Neutrophil (primary cell): ENCODE measurements around the gene AOPEP.
"Not testable (repeated sequence)": the region's sequence is repeated elsewhere in the genome, so short reads cannot be mapped to it uniquely, and the experiment has no call there.

ENCODE experiments used
- H3K27ac ChIP-seq: fragments of 200-600 bp; sonication (generic); 2 replicates; pipeline ENCODE4 v1.5.1; 2016; ENCODE audit warnings: mild to moderate bottlenecking, moderate library complexity
- H3K27me3 ChIP-seq: fragments of 200-600 bp; sonication (generic); 2 replicates; pipeline ENCODE4 v1.6.0; 2016; ENCODE audit warnings: mild to moderate bottlenecking
- H3K36me3 ChIP-seq: fragments of 200-600 bp; sonication (generic); 2 replicates; pipeline ENCODE4 v1.5.1; 2017
- H3K4me1 ChIP-seq, 2 experiments: fragments of 200-600 bp in 1 of 2; sonication (generic) in 1 of 2; 1 replicate in 1 of 2; 2 replicates in 1 of 2; pipeline versions ENCODE4 v1.5.1 to v1.6.1; 2013 to 2016; ENCODE audit warnings: low read depth in 1 of 2, low read length in 1 of 2, mild to moderate bottlenecking in 1 of 2, moderate library complexity in 1 of 2; ENCODE audit not compliant: control insufficient read depth in 1 of 2, insufficient read depth in 1 of 2
- H3K4me3 ChIP-seq, 2 experiments: fragments of 200-600 bp in 1 of 2; sonication (generic) in 1 of 2; 1 replicate in 1 of 2; 2 replicates in 1 of 2; pipeline ENCODE4 v1.5.1; 2013 to 2016; ENCODE audit warnings: low read depth in 1 of 2, low read length in 1 of 2, mild to moderate bottlenecking in 1 of 2, moderate library complexity in 1 of 2
- H3K9me3 ChIP-seq: fragments of 200-600 bp; sonication (generic); 2 replicates; pipeline ENCODE4 v1.5.1; 2016
- TF ChIP-seq, protein P1 (sequence below): fragments of 200-600 bp; sonication (generic); IDR thresholded peaks from 2 replicates; pipeline ENCODE4 v1.5.1; 2016; ENCODE audit warnings: antibody characterized with exemption

AOPEP gene

GRCh38 chr9:94875300-94876020, 149.0 kb downstream of the AOPEP start:
- Histone ChIP-seq H3K27me3 (no peaks in the 10 kb centered on the region), H3K9me3 (no peaks in the 10 kb centered on the region), H3K27ac (no peak overlapping the region), H3K4me3 (no peak overlapping the region), H3K4me1 (no peaks in the 10 kb centered on the region), H3K36me3 (no peaks in the 10 kb centered on the region)
- TF ChIP-seq, protein P1, sequence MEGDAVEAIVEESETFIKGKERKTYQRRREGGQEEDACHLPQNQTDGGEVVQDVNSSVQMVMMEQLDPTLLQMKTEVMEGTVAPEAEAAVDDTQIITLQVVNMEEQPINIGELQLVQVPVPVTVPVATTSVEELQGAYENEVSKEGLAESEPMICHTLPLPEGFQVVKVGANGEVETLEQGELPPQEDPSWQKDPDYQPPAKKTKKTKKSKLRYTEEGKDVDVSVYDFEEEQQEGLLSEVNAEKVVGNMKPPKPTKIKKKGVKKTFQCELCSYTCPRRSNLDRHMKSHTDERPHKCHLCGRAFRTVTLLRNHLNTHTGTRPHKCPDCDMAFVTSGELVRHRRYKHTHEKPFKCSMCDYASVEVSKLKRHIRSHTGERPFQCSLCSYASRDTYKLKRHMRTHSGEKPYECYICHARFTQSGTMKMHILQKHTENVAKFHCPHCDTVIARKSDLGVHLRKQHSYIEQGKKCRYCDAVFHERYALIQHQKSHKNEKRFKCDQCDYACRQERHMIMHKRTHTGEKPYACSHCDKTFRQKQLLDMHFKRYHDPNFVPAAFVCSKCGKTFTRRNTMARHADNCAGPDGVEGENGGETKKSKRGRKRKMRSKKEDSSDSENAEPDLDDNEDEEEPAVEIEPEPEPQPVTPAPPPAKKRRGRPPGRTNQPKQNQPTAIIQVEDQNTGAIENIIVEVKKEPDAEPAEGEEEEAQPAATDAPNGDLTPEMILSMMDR = no peak

- H3K27me3 ChIP-seq, H3K4me1 ChIP-seq, H3K9me3 ChIP-seq, H3K36me3 ChIP-seq, H3K4me3 ChIP-seq, H3K27ac ChIP-seq: not testable (repeated sequence)
These were observed 152.3 kb downstream of the AOPEP start for GRCh38 chr9:94878804-94879203.

GRCh38 chr9:94879230-94879629, 152.7 kb downstream of the AOPEP start:
- H3K4me1 ChIP-seq = no peaks in the 10 kb centered on the region
- no peaks in the 10 kb centered on the region for H3K36me3 ChIP-seq
- no peak overlapping the region for H3K27ac ChIP-seq
- no peak overlapping the region for H3K4me3 ChIP-seq
- TF ChIP-seq, protein P1 = no peak
- no peaks in the 10 kb centered on the region for H3K9me3 ChIP-seq
- H3K27me3 ChIP-seq = no peaks in the 10 kb centered on the region

DNA sequence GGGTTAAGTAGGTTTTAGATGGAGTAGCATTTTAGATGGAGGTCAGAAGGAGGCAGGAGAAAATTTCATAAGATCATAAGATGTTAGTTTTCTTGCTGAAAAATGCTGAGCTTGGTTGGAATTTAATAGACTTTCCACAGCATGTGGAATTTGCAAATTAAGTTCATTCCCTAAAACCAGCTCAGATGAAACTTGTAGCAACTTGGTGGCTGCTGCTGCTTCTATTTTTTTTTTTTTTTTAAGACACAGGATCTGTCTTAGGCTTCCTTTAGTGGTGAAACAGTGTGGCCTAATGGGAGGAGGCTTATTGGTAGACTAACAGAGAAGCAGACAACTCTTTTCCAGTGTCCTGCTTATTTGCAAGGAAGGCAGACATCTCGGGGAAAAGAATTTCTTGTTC, 154.5 kb downstream of the AOPEP start:
- no peaks in the 10 kb centered on the region for H3K4me1 ChIP-seq
- H3K27me3 ChIP-seq = no peaks in the 10 kb centered on the region
- H3K4me3 ChIP-seq = no peak overlapping the region
- H3K36me3 ChIP-seq = no peaks in the 10 kb centered on the region
- TF ChIP-seq, protein P1 = no peak
- no peaks in the 10 kb centered on the region for H3K9me3 ChIP-seq
- no peak overlapping the region for H3K27ac ChIP-seq

- Histone ChIP-seq H3K4me1 (no peaks in the 10 kb centered on the region), H3K27me3 (no peaks in the 10 kb centered on the region), H3K9me3 (no peaks in the 10 kb centered on the region), H3K4me3 (no peak overlapping the region), H3K27ac (no peak overlapping the region), H3K36me3 (no peaks in the 10 kb centered on the region)
- TF ChIP-seq, protein P1 = no peak
These were observed 155.0 kb downstream of the AOPEP start for GRCh38 chr9:94881454-94881853.

GRCh38 chr9:94881940-94882339, 155.4 kb downstream of the AOPEP start:
- TF ChIP-seq, protein P1 = no peak
- H3K9me3 ChIP-seq = no peaks in the 10 kb centered on the region
- no peak overlapping the region for H3K27ac ChIP-seq
- H3K36me3 ChIP-seq = no peaks in the 10 kb centered on the region
- H3K27me3 ChIP-seq = no peaks in the 10 kb centered on the region
- H3K4me1 ChIP-seq = no peaks in the 10 kb centered on the region
- H3K4me3 ChIP-seq = no peak overlapping the region
